ENCODE measurements around the gene SYAP1. TPM values are rescaled to one million over a fixed set of nuclear protein-coding genes. Genes with fewer than 3 reads are reported as not detected.

SYAP1 gene
- total RNA-seq, 2 experiments from 2014 or later, result 19.7 to 20.0 TPM

GRCh38 chrX:16745102-16745501, 25.7 kb downstream of the SYAP1 start:
- TF ChIP-seq CTCF (conservative IDR thresholded peaks at IDR 0.05; ENCODE audit: low read length), result no peak
- TF ChIP-seq EZH2phosphoT487 (IDR thresholded peaks at IDR 0.05; ENCODE audit: borderline replicate concordance, low read depth, low read length), result no peak
- no peaks in the 10 kb centered on the region for H3K4me1 ChIP-seq (ENCODE audit: insufficient read depth, low read length, poor library complexity, severe bottlenecking)
- no TSS peak for BruUV-seq (replicated peaks)
- POLR2A ChIA-PET, result no interaction called here
- DNase-seq (ENCODE audit: low spot score), result no peak
- CTCF ChIA-PET (ENCODE audit: unreplicated experiment), result no interaction called here
- H3K27ac ChIP-seq (ENCODE audit: low read depth, low read length, poor library complexity, severe bottlenecking), result no peak overlapping the region
- H3K4me2 ChIP-seq (ENCODE audit: low read length), result no peak overlapping the region
- no peaks in the 10 kb centered on the region for H3K9me2 ChIP-seq (ENCODE audit: insufficient read depth, low read length)
- intact Hi-C loops (cut with micrococcal nuclease; ENCODE audit: unreplicated experiment), result no loop called here
- no peak overlapping the region for H2AFZ ChIP-seq (ENCODE audit: low read length)
- no peaks in the 10 kb centered on the region for H3K9me3 ChIP-seq (ENCODE audit: low read length)
- peaks cover 45% of the 10 kb centered on the region for H3K36me3 ChIP-seq (ENCODE audit: insufficient read depth, low read length)
- no peaks in the 10 kb centered on the region for H3K79me2 ChIP-seq (ENCODE audit: insufficient read depth, low read depth, low read length)
- H4K20me1 ChIP-seq (ENCODE audit: insufficient read depth, low read length), result no peaks in the 10 kb centered on the region
- no peak overlapping the region for H3K4me3 ChIP-seq (ENCODE audit: low read depth, low read length, poor library complexity, severe bottlenecking)

GRCh38 chrX:16745659-16746058, 26.2 kb downstream of the SYAP1 start:
- no peak overlapping the region for H2AFZ ChIP-seq (ENCODE audit: low read length)
- H3K4me1 ChIP-seq (ENCODE audit: insufficient read depth, low read length, poor library complexity, severe bottlenecking), result no peaks in the 10 kb centered on the region
- no peaks in the 10 kb centered on the region for H3K9me3 ChIP-seq (ENCODE audit: low read length)
- no peak for DNase-seq (ENCODE audit: low spot score)
- no peaks in the 10 kb centered on the region for H3K9me2 ChIP-seq (ENCODE audit: insufficient read depth, low read length)
- H3K36me3 ChIP-seq (ENCODE audit: insufficient read depth, low read length), result peaks cover 50% of the 10 kb centered on the region
- CTCF ChIA-PET (ENCODE audit: unreplicated experiment), result no interaction called here
- H3K4me2 ChIP-seq (ENCODE audit: low read length), result no peak overlapping the region
- no peak overlapping the region for H3K4me3 ChIP-seq (ENCODE audit: low read depth, low read length, poor library complexity, severe bottlenecking)
- POLR2A ChIA-PET, result no interaction called here
- H3K27ac ChIP-seq (ENCODE audit: low read depth, low read length, poor library complexity, severe bottlenecking), result no peak overlapping the region
- BruUV-seq (replicated peaks), result no TSS peak
- no peaks in the 10 kb centered on the region for H3K79me2 ChIP-seq (ENCODE audit: insufficient read depth, low read depth, low read length)
- no peak for TF ChIP-seq EZH2phosphoT487 (IDR thresholded peaks at IDR 0.05; ENCODE audit: borderline replicate concordance, low read depth, low read length)
- TF ChIP-seq CTCF (conservative IDR thresholded peaks at IDR 0.05; ENCODE audit: low read length), result no peak
- no peaks in the 10 kb centered on the region for H4K20me1 ChIP-seq (ENCODE audit: insufficient read depth, low read length)
- intact Hi-C loops (cut with micrococcal nuclease; ENCODE audit: unreplicated experiment), result no loop called here

- Histone ChIP-seq H3K9me3 (ENCODE audit: low read length) (no peaks in the 10 kb centered on the region), H3K79me2 (ENCODE audit: insufficient read depth, low read depth, low read length) (no peaks in the 10 kb centered on the region), H3K4me3 (ENCODE audit: low read depth, low read length, poor library complexity, severe bottlenecking) (no peak overlapping the region), H3K4me1 (ENCODE audit: insufficient read depth, low read length, poor library complexity, severe bottlenecking) (no peaks in the 10 kb centered on the region), H3K36me3 (ENCODE audit: insufficient read depth, low read length) (peaks cover 43% of the 10 kb centered on the region), H4K20me1 (ENCODE audit: insufficient read depth, low read length) (no peaks in the 10 kb centered on the region), H3K27ac (ENCODE audit: low read depth, low read length, poor library complexity, severe bottlenecking) (no peak overlapping the region), H3K9me2 (ENCODE audit: insufficient read depth, low read length) (no peaks in the 10 kb centered on the region), H3K4me2 (ENCODE audit: low read length) (no peak overlapping the region), H2AFZ (ENCODE audit: low read length) (no peak overlapping the region)
- BruUV-seq (replicated peaks), result no TSS peak
- ChIA-PET CTCF (ENCODE audit: unreplicated experiment) (no interaction called here), POLR2A (no interaction called here)
- DNase-seq (ENCODE audit: low spot score), result no peak
- intact Hi-C loops (cut with micrococcal nuclease; ENCODE audit: unreplicated experiment), result no loop called here
- TF ChIP-seq CTCF (conservative IDR thresholded peaks at IDR 0.05; ENCODE audit: low read length) (no peak), EZH2phosphoT487 (IDR thresholded peaks at IDR 0.05; ENCODE audit: borderline replicate concordance, low read depth, low read length) (no peak)
Measured at GRCh38 chrX:16748425-16748824, 29.0 kb downstream of the SYAP1 start.
